ENCODE data around the gene SRPK2.
"Not testable (repeated sequence)": the region's sequence is repeated elsewhere in the genome, so short reads cannot be mapped to it uniquely, and the experiment has no call there.

SRPK2 gene

DNA sequence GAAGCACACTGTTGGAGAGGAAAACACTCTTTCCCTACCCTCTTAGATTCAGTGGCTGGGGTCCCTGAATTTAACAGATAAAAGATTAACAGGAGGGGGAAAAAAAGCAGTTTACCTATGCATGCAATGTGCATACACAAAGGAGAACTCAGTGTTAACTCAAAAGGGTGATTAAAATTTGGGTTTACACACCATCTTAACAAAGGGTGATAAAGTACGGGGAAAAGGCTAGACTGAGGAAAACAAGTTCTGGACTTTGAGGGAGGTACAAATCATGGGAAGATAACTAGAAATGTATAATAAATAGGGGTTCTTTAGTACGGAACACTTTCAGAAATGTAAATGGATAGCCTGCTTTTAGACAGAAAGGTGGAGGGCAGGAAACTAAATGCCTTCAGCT is 83.1 kb downstream of the SRPK2 start:
- DNase-seq (ENCODE audit: low read depth in 1 of 2, low spot score in 1 of 2) = no peak

DNA sequence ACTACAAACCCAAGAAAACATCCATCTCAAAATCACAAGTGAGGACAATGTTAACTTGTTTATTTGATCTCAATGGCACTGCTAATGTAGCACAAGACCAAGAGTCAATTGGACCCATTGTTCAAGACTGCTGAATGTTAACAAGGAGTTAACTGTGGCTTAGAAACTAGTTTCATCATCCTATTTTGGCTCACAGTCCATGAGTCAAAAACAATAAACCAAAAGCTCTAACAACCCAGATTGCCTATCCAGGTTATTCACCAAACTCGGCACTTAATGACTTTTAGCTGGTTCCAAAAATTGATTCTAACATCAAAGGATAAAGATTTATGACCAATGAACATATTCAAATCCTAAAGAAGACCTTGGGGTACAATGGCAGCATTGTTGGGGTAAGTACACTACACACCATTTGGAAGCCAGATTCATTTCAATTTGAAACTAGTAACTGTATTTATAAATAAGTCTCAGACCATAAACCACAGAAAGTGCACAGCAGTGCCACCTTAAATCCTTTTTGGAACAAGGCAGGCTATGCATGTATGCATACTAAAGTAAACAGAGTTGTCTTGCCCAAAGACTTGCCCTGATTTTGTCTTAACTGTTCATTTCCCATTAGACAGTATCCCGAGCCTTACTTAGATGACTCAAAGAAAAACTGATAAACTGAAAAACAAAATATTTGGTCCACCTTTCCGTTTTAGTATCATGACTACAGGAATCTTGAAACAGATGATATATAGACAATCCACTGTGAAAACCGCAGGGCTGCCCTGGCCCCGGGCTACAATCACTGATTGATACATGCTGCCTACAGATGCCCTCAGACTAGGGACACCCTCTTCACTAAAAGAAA is 84.5 kb downstream of the SRPK2 start:
- no peak for DNase-seq (ENCODE audit: low read depth in 1 of 2, low spot score in 1 of 2)

DNA sequence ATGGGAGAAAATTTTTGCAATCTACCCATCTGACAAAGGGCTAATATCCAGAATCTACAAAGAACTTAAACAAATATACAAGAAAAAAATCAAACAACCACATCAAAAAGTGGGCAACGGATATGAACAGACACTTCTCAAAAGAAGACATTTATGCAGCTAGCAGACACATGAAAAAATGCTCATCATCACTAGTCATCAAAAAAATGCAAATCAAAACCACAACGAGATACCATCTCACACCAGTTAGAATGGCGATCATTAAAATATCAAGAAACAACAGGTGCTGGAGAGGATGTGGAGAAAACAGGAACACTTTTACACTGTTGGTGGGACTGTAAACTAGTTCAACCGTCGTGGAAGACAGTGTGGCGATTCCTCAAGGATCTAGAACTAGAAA is 88.1 kb downstream of the SRPK2 start:
- DNase-seq (ENCODE audit: low read depth in 1 of 2, low spot score in 1 of 2) = not testable (repeated sequence)

DNA sequence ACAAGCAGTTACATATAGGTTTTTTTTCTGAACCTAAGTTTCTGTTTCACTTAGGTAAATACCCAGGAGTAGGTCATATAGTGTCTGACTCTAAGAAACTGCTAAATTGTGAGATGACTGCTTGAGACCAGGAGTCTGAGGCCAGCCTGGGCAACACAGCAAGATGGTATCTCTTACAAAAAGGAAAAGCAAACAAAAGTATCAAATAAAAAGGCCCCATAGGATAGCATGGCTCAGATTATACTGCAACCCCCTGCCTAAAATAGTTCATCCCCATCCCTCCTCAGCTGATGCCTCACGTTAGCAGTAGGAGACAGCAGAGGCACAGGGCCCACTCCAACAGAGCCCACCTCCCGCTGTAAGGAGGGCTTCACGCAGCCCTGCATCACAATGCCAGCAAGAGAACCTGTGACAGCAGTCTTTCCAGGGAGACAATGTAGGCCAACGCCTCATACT is 90.3 kb downstream of the SRPK2 start:
- no peak for DNase-seq (ENCODE audit: low read depth in 1 of 2, low spot score in 1 of 2)

DNA sequence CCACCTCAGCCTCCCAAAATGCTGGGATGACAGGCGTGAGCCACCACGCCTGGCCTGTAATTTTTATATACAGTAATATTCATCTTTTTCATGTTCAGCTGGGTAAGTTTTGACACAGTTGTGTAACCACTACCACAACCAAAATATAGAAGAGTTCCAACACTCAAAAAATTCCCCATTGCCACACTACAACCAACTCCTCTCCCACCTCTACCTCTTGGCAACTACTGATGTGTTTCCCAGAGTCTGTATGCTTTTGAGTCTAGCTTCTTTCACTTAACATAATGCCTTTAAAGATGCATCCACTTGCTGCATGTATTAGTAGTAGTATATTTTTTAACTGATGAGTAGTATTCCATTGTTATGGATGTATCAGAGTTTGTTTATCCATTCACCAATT is 90.7 kb downstream of the SRPK2 start:
- DNase-seq (ENCODE audit: low read depth in 1 of 2, low spot score in 1 of 2) = no peak

DNA sequence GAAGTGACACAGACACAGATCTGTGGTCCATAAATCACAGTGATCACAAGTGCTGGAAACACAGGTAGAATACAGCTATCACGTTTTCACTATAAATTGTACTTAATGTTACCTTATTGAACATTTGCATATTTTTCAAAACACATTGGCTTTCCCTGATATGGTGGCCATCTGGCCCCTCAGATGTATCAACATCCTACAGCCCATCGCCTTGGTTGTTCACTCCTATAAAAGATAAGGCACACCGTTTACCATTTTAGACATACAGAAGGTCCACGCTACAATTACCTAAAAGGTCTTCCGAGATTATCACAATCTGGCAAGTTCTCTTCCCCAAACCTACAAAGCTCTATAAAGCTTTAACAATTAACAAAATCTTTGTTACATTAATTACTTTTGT is 91.4 kb downstream of the SRPK2 start:
- DNase-seq (ENCODE audit: low read depth in 1 of 2, low spot score in 1 of 2) = no peak

GRCh38 chr7:105296491-105296890 is 92.2 kb downstream of the SRPK2 start:
- no peak for DNase-seq (ENCODE audit: low read depth in 1 of 2, low spot score in 1 of 2)

GRCh38 chr7:105295596-105296352 is 92.9 kb downstream of the SRPK2 start:
- no peak for DNase-seq (ENCODE audit: low read depth in 1 of 2, low spot score in 1 of 2)

DNA sequence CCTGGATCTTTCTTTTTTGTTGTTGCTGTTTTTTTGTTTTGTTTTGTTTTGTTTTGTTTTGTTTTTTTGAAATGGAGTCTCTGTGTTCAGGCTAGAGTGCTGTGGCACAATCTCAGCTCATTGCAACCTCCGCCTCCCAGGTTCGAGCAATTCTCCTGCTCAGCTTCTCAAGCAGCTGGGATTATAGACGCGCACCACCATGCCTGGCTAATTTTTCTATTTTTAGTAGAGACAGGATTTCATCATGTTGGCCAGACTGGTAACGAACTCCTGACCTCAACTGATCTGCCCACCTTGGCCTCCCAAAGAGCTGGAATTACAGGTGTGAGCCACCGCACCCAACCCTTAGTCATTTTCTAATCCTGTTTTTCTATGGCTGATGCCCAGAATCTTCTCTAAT is 94.2 kb downstream of the SRPK2 start:
- not testable (repeated sequence) for DNase-seq (ENCODE audit: low read depth in 1 of 2, low spot score in 1 of 2)

- DNase-seq (ENCODE audit: low read depth in 1 of 2, low spot score in 1 of 2) = no peak
These were observed 99.0 kb downstream of the SRPK2 start for GRCh38 chr7:105289704-105290103.

GRCh38 chr7:105286441-105286840 is 102.3 kb downstream of the SRPK2 start:
- no peak for DNase-seq (ENCODE audit: low read depth in 1 of 2, low spot score in 1 of 2)

DNA sequence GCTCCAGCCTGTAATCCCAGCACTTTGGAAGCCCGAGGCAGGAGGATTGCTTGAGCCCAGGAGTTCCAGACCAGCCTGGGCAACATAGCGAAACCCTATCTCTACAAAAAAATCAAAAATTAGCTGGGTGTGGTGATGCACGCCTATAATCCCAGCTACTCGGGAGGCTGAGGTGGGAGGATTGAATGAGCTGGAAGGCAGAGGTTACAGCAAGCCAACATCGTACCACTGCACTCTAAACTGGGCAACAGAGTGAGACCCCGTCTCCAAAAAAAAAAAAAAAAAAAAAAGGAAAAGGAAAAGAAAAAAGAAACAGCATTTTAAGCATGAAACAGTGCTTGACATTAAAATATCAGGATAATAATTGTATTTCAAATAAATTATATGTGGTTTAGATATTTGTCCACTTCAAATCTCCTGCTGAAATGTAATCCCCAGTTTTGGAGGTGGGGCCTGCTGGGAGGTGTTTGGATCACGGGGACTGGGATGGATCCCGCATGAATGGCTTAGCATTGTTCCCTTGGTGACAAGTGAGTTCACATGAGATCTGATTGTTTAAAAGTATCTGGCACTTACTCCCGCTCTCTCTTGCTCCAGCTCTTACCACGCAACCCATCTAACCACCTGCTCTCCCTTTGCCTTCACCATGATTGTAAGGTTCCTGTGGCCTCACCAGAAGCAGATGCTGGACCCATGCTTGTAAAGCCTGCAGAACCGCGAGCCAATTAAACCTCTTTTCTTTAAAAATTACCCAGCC is 103.4 kb downstream of the SRPK2 start:
- DNase-seq (ENCODE audit: low read depth in 1 of 2, low spot score in 1 of 2) = no peak

- no peak for DNase-seq (ENCODE audit: low read depth in 1 of 2, low spot score in 1 of 2)
These were observed 104.7 kb downstream of the SRPK2 start for GRCh38 chr7:105284014-105284413.

- DNase-seq (ENCODE audit: low read depth in 1 of 2, low spot score in 1 of 2) = no peak
These were observed 106.8 kb downstream of the SRPK2 start for GRCh38 chr7:105281966-105282365.

- no peak for DNase-seq (ENCODE audit: low read depth in 1 of 2, low spot score in 1 of 2)
These were observed 109.1 kb downstream of the SRPK2 start for GRCh38 chr7:105279688-105280007.

DNA sequence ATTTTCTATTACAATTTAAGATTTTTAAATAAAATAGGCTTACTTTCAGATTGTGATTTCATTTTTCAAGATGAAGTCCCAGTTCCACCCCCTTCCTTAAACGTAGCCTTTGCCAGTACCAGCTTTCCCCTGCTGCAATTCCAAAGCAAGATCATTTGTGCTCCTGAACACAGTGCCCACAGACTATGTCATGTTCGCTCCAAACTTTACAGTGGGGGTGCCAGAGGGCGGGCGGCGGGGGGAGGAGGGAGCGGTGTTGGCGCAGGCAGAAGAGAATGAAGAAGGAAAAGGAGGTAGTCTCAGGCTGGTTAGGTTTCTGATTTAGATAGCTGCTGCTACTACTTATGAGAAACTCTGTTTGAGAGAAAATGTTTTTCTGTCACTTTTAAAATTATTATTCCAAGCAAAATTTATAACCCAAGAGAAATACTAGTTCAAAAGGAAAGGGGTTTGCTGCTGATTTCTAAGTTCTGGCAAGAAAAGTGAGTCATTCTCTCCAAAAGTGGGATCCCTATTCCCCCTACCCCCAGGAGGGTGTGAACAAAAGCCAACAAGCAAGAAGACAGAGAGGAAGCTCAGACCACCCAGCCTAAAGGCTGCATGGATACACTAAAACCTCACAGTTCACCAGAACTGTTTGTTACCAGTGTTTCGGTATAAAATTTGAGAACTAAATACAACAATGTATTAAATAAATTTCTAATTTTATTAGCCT is 109.6 kb downstream of the SRPK2 start:
- no peak for DNase-seq (ENCODE audit: low read depth in 1 of 2, low spot score in 1 of 2)

DNA sequence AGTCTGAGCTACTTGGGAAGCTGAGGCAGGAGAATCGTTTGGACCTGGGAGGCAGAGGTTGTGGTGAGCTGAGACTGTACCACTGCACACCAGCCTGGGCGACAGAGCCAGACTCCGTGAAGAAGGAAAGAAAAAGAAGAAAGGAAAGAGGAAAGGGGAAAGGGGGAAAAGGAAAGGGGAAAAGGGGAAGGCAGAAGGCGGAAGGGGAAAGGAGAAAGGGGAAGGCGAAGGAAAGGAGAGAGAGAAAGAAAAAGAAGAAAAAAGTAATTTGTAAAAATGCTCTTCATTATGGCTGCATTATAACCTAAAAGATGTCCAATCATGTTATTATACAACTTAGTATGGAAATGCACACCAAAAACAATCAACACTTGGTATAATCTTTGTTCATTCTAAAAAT is 110.2 kb downstream of the SRPK2 start:
- no peak for DNase-seq (ENCODE audit: low read depth in 1 of 2, low spot score in 1 of 2)

- no peak for DNase-seq (ENCODE audit: low read depth in 1 of 2, low spot score in 1 of 2)
These were observed 111.4 kb downstream of the SRPK2 start for GRCh38 chr7:105277341-105277740.

DNA sequence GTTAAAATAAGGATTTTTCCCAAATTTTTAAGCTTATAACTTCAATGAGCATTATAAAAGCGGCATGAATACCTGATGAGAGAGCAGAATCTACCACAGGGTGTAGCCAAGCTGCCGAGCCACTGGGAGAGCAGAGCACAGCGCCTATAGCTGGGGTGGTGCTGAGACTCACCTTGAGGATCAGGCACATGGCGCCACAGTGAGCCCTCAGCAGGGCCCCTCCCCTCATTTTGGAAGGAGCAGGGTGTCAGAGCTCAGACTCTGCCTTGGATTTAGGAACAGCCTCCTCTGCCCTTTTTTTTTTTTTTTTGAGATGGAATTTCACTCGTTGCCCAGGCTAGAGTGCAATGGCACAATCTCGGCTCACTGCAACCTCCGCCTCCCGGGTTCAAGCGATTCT is 118.6 kb downstream of the SRPK2 start:
- no peak for DNase-seq (ENCODE audit: low read depth in 1 of 2, low spot score in 1 of 2)

- DNase-seq (ENCODE audit: low read depth in 1 of 2, low spot score in 1 of 2) = no peak
These were observed 119.3 kb downstream of the SRPK2 start for GRCh38 chr7:105269397-105269796.

All from activated CD4-positive, alpha-beta T cell treated with anti-CD3 and anti-CD28 coated beads, Interleukin-2, amount 50 U/mL, for 24 hours (primary cell).